ENCODE results near the gene LRP6. TPM values are rescaled to one million over a fixed set of nuclear protein-coding genes. Genes with fewer than 3 reads are reported as not detected.

The LRP6 gene
- total and polyA plus RNA-seq, 8 donors, result 44.5 to 65.7 (median 62.2) TPM

- ATAC-seq, result no peak
- H3K27ac ChIP-seq, result no peak overlapping the region
- DNase-seq, result no peak
- H3K4me3 ChIP-seq, result no peak overlapping the region
- TF ChIP-seq, protein P1, sequence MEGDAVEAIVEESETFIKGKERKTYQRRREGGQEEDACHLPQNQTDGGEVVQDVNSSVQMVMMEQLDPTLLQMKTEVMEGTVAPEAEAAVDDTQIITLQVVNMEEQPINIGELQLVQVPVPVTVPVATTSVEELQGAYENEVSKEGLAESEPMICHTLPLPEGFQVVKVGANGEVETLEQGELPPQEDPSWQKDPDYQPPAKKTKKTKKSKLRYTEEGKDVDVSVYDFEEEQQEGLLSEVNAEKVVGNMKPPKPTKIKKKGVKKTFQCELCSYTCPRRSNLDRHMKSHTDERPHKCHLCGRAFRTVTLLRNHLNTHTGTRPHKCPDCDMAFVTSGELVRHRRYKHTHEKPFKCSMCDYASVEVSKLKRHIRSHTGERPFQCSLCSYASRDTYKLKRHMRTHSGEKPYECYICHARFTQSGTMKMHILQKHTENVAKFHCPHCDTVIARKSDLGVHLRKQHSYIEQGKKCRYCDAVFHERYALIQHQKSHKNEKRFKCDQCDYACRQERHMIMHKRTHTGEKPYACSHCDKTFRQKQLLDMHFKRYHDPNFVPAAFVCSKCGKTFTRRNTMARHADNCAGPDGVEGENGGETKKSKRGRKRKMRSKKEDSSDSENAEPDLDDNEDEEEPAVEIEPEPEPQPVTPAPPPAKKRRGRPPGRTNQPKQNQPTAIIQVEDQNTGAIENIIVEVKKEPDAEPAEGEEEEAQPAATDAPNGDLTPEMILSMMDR (IDR thresholded peaks at IDR 0.05), result no peak
- H3K4me1 ChIP-seq, result peaks cover 0 to 13% of the 10 kb centered on the region in 2 donors
- no peaks in the 10 kb centered on the region for H3K36me3 ChIP-seq
- intact Hi-C loops (cut with DNase I), result no loop called here
- no peaks in the 10 kb centered on the region for H3K9me3 ChIP-seq
- no peaks in the 10 kb centered on the region for H3K27me3 ChIP-seq
Observed at GRCh38 chr12:12088147-12088546, 178.7 kb downstream of the LRP6 start.

- intact Hi-C loops (cut with DNase I), result no loop called here
- TF ChIP-seq, protein P1 (IDR thresholded peaks at IDR 0.05), result no peak
- Histone ChIP-seq H3K4me1 (peaks cover 0 to 11% of the 10 kb centered on the region in 2 donors), H3K4me3 (no peak overlapping the region), H3K27me3 (no peaks in the 10 kb centered on the region), H3K9me3 (no peaks in the 10 kb centered on the region), H3K27ac (no peak overlapping the region), H3K36me3 (no peaks in the 10 kb centered on the region)
- ATAC-seq, result no peak
- no peak for DNase-seq
Observed at GRCh38 chr12:12087693-12088034, 179.2 kb downstream of the LRP6 start.

GRCh38 chr12:12086973-12087692 is 179.7 kb downstream of the LRP6 start:
- H3K9me3 ChIP-seq, result no peaks in the 10 kb centered on the region
- DNase-seq, result no peak
- H3K27me3 ChIP-seq, result no peaks in the 10 kb centered on the region
- no peak for ATAC-seq
- intact Hi-C loops (cut with DNase I), result no loop called here
- H3K36me3 ChIP-seq, result no peaks in the 10 kb centered on the region
- peaks cover under 1 to 11% of the 10 kb centered on the region in 2 donors for H3K4me1 ChIP-seq
- TF ChIP-seq, protein P1 (IDR thresholded peaks at IDR 0.05), result no peak
- no peak overlapping the region for H3K4me3 ChIP-seq
- H3K27ac ChIP-seq, result no peak overlapping the region

DNA sequence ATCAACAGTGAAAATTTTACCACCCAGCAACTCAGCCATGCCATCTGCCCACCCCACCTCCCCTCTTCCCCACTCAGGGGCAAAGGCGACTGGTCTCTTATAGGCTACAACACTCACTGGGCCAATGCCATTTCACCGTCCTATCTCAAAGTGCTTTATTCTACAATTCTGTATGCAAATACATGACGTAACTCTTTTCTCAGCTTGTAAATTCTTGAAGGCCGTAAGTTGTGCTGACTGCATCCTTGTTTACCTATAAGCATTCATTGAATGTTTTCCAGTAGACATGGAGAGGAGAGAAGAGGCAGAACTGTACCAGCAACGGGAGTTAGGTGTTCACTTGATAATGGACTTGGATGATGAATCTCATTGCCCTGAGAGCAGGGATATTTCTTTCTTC is 180.5 kb downstream of the LRP6 start:
- no peak overlapping the region for H3K27ac ChIP-seq
- H3K9me3 ChIP-seq, result no peaks in the 10 kb centered on the region
- intact Hi-C loops (cut with DNase I), result no loop called here
- TF ChIP-seq, protein P1 (IDR thresholded peaks at IDR 0.05), result no peak
- peaks cover 3 to 7% of the 10 kb centered on the region in 2 donors for H3K4me1 ChIP-seq
- H3K27me3 ChIP-seq, result no peaks in the 10 kb centered on the region
- ATAC-seq, result no peak
- DNase-seq, result no peak
- H3K4me3 ChIP-seq, result no peak overlapping the region
- no peaks in the 10 kb centered on the region for H3K36me3 ChIP-seq

DNA sequence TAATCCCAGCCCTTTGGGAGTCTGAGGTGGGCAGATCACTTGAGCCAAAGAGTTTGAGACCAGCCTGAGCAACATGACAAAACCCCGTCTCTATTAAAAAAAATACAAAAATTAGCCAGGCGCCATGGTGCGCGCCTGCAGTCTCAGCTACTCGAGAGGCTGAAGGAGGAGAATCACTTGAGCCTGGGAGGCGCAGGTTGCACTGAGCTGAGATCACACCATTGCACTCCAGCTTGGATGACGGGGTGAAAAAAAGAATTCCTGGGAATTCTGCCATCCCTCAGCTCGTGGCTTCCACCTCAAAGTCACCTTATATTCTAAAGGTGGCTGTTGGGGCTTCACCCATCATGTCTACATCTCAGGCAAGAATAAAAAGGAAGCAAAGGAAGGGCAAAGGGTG is 183.2 kb downstream of the LRP6 start:
- peak; percentile 66 for ATAC-seq
- intact Hi-C loops (cut with DNase I), result loop anchor here in 1 of 2 donors (5.0 kb wide), 1 partner anchor 244 kb away; no protein-coding TSS in a partner anchor
- DNase-seq, result no peak
- H3K9me3 ChIP-seq, result no peaks in the 10 kb centered on the region
- no peaks in the 10 kb centered on the region for H3K27me3 ChIP-seq
- H3K36me3 ChIP-seq, result no peaks in the 10 kb centered on the region
- TF ChIP-seq, protein P1 (IDR thresholded peaks at IDR 0.05), result no peak
- H3K4me3 ChIP-seq, result no peak overlapping the region
- peaks cover 3 to 7% of the 10 kb centered on the region in 2 donors for H3K4me1 ChIP-seq
- no peak overlapping the region for H3K27ac ChIP-seq
